Fibroblast of skin of scalp (primary cell): ENCODE measurements around the gene ETFA.
A peak's percentile ranks its signal among the peaks of the same experiment; 100 is the strongest.
"Not testable (repeated sequence)": the region's sequence is repeated elsewhere in the genome, so short reads cannot be mapped to it uniquely, and the experiment has no call there.

Experiments used
- DNase-seq: peaks from one replicate; pipeline ENCODE4 v3.0.0-alpha.2; 2013

ETFA gene

DNA sequence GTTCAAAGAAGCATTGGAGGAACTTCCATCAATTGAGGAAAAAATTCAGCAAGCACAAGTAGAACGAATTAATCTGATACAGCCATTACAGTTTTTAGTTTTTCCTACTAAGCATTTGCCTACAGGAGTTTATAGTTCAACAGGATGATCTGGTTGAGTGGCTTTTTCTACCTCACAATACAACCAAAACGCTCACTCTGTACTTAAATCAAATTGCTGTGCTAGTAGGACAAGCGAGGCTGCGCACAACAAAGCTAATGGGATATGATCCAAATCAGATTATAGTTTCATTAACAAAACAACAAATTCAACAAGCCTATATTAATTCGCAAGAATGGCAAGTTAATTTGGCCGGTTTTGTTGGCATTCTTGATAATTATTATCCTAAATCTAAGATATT lies 44.2 kb downstream of the ETFA start:
- no peak for DNase-seq

DNA sequence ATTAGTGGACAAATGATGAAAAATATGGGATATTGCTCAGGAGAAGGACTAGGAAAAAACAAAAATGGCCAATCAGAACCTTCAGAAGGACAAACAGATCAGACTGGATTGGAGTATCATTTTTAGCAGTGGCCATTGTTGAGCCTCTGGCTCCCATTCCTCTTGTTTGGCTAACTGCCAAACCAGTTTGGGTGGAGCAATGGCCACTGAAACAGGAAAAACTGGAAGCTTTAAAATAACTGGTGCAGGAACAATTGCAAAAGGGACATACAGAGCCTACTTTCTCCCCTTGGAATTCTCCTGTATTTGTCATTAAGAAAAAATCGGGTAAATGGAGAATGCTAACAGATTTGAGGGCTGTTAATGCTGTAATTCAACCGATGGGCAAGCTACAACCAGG lies 45.5 kb downstream of the ETFA start:
- not testable (repeated sequence) for DNase-seq

DNA sequence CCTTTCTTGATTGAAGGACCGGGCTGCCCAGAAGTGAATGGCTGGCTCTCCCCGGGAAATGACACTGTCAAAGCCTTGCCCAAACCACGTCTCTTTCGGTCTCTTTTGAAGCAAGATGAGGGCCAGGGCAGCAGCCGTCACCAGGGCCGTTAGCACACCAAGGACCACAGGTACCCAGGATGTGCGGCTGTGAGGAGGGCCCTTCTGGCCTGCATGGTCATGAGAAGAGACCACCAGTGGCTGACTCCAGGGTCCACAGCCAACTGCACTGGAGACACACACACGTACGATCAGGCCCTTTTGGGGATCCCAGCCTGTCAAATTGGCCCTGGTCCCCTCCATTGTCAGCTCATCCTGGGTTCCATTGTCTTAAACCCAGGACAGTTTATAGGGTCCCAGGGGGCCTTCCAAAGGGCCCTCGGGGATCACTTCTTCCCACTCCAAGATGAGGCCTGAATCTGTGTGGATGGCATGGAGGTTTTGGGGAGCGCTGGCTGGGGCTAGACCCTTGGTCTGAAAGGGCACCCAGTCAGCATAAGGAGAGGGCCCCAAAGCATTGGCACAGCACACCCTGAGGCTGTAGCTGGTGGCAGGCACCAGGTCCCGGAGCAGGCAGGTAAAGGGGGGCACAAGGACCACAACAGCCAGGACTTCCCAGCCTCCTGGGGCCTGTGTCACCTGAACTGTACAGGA lies 50.9 kb downstream of the ETFA start:
- no peak for DNase-seq

DNA sequence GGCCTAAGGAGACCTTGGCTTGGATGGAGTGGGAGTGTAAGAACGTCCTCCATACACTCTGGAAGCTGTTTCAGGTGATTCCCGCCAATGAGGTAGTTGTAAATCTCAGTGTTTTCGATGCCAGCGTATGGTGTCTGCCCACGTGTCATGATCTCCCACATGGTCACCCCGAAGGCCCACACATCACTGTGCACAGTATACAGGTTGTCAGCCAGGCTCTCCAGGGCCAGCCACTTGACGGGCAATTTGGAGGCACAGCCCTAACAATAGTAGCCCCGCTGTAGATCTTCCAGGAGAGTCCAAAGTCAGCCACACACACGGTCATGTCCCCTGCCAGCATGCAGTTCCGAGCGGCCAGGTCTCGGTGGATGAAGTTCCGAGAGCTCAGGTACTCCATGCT lies 51.9 kb downstream of the ETFA start:
- no peak for DNase-seq

DNA sequence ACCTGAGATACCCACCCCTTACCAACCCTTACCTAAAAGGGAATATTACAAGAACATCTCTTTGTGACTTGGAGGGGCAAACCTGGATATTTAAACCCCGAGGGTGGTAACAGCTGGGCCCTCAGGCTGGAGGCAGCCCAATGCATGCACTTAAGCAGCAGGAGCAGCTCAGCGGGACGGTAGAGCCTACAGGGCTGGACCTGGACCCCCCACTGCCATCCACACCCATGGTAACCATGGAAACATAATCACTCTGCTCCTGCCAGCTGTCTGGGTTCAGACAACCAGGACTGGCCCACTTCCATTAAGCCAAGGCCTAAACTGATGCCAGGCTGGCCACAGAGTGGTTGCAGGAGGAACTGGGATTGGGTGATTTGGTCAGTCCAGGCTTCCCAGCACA lies 52.8 kb downstream of the ETFA start:
- no peak for DNase-seq

DNA sequence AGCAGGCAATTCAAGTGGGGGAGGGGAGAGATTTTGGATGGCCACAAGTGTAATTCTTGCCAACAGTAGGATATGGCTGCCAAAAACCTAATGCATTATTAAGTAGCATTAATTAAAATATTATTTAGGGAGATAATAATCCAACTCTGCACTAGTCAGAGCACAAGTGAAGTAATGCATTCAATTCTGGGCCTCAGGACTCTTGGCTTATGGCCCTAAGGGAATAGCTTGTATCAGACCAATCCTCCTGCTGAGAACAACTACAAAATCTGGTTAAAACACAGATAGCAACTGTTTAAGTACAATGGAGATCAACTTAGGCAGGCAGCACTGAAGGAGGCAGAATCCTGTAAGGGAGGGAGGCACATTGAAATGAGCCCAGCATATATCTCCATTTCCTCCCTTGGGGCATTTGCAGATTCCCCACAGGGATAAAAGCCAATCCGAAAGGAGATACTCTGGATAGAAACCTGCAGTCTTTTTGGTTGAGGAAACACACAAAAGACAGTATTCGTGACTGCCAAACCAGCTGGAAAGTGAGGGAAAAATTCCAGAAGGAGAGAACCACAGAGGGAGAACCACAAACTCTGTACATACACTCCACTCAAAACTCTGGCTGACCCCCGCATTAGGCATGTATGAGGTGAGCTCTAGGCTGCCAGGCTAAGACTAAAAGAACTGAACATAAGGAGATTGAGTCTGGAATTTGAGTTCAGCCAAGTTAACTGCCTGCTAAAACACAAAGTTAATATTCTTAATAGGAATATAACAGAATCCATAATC lies 57.4 kb downstream of the ETFA start:
- DNase-seq = peak; percentile 26

DNA sequence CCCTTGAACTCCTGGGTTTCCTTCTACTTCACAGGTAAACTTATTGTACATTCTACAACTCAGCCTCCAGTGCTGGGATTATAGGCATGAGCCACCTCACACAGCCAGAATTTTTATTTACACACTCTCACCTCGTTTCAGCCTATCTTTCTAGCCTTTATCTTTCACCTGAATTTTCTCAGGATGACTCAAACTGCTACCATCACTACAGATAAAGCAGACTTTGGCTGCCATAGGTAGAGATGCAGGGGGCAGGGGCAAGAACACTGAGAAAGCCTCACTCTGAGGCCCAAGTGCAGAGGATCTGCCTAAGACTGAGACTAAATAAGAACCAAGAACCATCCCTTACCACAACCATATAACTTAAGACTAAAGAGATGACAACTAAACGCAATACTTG lies 59.0 kb downstream of the ETFA start:
- no peak for DNase-seq

DNA sequence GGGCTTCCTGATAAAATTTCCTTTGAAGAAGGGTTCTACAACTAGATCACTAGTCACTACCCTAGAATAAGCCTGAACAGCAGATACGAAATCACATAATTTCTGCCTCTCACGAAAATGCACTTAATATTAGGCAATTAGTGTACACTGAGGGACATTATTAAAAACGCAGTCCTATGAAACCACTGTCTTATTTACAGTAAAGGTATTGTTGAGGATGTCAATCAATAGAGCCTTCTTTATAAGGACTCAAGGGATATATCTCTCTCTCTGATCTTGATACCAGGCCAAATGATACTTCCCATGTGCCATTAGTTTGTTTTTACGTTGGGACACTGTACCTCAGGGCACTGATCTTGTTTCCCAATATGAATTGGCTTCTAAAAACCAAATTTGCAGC lies 59.6 kb downstream of the ETFA start:
- no peak for DNase-seq

DNA sequence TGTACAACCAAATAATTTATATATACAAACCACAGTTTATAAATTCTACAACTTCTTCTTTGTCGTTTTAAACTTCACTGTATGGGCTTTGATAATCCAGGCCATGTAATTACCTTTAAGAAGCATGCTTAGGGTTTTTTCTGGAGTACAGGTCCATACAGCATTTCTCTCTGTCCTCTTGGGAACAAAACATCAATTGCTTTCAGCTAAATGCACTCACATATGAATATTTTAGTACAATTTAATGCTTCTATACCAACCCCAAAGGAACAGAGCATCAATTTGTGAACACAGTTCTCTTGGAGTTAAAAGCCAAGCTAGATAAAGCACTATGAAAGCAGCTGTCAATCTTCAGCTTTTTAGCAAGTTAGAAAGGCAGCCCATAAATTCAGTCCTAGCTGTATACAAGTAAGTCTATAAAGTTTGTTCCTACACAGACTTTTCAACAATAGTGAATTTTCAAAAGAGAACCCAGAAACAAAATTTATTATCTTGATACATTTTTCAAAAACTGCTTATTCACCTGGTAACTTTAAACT lies 66.1 kb downstream of the ETFA start:
- no peak for DNase-seq

DNA sequence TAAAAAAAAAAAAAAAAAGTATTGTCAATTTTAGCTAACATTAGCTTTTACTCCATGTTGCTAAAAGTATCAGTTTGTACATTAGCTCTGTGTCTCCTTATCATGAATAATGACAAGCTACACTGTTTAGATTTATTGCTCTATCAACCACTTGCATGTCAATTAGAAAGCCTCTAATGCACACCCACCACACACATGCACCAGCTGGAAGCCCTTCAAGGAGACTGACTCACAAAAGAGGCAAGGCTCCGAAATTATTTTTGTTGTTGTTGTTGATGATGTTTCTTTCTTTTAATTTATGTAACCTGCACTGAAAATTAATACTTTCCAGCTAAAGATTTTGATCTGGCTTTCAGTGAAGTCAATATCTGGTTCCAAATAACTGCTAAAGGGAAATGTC lies 71.5 kb downstream of the ETFA start:
- DNase-seq = no peak

DNA sequence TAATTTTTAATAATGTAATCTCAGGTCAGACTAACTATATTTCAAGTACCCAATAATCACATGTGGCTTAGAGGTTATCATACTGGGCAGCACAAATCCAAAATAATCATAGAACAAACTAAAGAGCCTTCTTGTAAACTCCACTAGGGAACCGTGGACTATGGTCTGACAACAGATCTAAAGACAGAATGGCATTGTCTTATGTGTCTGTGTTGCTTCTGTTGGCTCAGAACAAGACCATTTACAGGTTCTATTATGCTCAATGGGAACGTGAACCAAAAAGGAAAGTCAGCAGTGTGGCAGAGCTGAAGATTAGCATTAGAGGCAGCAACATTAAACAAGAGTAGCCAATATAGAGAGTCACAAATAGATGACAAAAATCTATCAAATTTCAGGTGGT lies 74.9 kb downstream of the ETFA start:
- DNase-seq = no peak

DNA sequence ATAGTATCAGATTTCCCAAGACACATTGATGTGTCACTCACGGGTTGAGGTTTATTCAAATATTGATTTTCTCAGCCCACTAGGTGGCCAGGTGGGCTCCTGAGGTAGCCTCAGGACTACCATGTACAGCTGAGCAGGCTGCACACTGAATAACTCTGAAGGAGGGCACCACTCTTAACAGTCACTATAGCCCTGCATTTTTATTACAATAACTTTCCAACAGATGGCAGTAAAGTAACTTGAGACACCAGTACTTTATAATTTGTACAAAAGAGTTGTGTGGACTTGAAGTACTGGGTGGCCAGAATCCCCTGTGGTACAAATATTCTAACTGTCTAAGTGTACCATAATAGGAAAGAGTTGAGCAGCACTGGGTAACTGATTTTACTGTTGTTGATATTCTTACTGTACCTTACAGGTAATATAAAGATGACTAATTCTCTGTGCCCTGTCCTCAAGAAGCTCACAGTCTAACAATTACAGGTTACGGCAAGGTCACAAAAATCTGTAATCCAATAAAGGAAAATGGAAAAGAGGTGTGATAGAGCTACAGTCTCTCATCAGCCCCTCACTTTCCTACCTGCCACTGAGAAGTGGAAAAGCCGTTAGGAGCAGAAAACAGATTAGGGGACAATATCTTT lies 76.0 kb downstream of the ETFA start:
- DNase-seq = peak; percentile 54

DNA sequence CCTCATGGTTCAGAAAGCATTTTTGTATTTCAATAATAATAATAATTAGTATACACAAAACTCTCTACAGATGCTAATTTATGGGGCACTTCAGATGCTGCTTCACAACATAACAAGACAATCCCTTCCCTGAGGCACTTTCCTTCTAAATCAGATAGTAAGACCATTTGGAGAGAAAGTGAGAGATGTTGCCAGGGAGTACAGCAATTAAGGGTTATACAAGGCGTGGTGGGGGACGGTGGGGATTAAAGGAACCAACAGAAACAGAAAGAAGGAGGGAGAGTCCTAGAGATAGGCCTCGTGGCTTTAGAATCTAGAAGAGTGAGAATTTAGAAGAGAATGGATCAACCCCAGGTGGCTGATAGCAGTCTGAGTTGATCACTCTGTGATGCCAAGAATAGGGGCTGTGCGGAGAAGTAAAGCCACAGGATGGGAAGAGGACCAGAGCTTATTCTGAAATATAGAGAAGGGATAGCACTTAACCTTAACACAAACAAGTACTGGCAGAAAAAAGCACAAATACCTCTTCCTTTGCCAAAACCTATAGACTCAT lies 76.9 kb downstream of the ETFA start:
- DNase-seq = no peak

DNA sequence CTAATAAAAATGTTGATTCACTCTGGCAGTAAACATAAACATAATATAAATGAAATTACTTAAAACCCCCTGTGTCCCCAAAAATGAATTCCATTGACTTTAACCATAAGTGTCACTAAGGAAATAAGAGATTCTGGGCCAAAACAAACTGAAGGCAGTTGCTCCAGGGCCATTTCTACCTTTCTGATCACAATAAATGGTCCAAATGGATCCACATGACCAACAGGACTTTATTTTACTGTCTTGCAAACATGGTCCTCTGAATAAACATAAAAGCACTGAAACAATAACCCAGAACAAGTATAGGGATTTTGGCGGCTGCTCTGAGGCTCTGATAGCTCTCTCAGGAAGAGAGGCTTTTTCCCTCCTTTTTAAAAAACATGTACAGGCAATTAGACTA lies 77.3 kb downstream of the ETFA start:
- DNase-seq = no peak

DNA sequence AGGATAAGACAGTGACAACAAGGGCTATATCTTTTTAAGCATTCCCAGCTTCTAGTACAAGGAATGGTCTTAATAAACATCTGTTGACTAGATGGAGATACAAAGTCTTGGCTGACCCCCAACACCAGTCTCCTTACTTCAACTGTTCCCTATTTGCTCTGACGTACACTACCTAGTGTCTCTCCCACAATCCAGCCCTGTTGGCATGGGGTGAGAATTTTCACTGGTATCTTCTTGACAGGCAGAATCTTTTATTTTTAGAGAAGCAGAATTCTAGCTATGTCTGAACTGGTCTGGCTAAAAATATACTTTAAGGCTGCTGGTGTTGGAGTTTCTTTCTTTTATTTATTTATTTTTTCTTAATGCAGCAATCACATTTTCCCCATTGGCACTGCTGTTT lies 82.0 kb downstream of the ETFA start:
- no peak for DNase-seq

DNA sequence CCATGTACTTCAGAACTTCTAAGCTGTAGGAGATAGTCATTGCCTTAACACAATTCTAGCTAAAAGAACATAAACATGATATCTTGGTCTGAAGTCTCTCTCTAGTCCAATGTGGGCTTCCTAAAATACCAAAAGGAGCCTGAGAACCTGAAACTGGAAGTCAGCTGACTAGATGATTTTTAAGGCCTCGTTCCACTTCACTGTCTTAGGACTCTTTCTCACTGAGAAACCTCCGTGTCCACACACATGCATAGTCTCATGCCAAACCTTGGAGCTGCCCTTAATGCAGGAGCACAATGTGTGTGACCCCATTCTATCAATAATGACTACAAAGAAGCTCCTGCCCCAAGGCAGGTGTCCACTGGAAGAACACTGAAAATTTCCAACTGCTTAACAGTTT lies 87.7 kb downstream of the ETFA start:
- DNase-seq = no peak

DNA sequence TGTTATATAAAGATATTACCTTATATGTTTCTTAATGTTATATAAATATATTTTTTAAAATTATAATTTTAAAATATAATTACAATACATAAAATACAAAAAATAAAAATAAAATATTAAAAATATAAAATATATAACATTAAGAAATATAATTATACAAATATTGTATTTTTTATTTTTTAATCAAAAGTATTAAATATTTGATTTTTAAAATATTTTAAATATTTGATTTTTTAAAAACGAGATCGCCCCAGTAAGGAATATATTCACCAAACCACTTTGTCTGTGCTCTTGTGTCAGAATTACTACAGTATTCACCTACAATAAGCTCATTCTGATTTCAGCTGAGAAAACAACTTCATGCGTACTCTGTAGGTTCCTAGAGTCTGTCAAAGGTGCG lies 89.1 kb downstream of the ETFA start:
- no peak for DNase-seq

DNA sequence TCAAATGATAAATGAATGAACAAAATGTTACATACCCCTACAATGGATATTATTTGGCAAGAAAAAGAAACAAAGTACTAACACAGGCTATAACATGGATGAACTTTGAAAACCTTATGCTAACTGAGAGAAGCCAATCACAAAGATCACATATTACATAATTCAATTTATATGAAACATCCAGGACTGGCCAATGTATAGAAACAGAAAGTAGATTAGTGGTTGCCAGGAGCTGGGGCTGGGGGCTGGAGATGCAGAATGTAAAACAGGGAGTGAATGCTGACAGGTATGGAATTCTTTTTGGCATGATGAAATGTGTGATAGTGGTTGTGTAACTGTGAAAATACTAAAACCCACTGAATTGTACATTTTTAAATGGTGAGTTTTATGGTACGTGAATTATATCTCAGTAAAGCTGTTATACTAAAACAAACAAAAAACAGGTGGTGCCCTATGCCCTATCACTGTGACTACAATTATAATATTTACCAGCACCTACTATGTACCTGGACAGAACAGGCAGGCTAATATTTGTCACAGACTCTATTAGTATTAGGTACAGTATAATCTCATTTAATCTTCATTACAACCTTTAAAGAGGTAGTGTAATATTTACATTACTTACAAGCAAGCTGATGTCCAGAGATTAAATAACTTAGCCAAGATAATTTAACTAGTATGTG lies 90.0 kb downstream of the ETFA start:
- no peak for DNase-seq

DNA sequence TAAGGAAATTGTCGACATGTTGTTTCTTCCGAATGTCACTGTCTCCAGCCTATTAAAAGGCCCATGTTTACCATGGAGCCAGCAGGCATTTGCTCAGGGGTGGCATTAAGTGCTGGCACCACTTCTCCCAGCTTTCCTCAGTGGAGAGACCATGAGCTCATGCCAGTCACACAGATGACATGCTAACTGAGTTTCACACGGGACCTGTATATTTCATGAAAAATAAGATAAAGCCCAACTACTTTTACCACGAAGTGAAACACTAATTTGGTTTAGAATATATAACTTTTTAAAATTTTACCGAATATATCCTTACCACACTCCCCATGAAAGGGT lies 93.4 kb downstream of the ETFA start:
- no peak for DNase-seq

DNA sequence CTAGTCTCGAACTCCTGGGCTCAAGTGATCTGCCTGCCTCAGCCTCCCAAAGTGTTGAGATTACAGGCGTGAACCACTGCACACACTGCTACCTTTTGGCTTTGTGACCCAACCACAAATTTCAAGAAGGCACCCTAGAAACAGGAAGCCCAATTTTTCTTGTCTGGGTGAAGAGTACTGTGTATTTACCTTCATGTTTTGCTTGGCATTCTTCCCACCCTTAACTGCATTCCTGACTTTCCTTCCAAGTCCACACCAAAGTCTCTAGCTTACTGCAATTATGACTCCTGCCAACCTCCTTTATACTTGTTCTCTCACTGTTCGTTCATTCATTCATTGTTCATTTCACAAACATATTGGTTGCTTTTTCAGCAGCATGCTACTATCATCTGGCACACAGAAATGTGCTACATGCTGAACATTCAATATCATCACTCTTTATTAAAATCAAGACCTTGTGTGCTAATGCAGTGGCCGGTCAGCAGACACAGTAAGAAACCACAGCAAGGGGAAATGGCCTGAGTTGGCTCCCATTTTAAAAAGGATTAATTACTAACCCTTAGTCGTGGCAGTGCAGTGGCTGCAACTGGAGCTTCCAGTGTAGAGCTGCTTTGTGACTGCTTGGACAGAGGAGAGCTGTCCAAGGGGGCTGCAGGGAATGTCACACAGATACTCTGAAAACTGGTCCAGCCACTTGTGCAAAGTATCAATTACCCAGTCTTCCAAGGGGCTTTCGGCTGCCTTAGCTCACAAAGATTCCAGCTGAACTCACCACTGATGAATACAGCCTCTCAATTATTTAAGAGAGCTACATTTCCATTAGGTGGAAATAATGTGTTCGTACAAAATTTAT lies 94.0 kb downstream of the ETFA start:
- DNase-seq = peak; percentile 26

DNA sequence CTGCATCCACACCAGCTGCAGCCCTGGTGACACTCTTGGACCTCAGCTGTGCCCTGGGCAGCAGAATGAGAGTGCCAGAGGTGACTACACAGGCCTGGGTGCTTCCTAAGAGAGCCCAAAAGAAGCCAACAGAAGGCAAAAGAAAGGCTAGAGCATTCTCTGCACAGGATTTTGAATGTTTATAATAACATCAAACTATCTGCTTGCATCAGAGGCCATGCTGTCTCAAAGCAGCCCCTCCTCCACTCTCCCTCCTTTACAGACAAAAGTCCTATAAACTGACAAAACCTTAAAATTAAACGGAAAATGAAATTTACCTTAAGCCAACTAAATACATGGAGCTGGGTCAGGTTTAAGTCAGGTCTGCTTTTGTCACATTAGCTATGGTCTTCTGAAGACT lies 95.6 kb downstream of the ETFA start:
- DNase-seq = no peak

DNA sequence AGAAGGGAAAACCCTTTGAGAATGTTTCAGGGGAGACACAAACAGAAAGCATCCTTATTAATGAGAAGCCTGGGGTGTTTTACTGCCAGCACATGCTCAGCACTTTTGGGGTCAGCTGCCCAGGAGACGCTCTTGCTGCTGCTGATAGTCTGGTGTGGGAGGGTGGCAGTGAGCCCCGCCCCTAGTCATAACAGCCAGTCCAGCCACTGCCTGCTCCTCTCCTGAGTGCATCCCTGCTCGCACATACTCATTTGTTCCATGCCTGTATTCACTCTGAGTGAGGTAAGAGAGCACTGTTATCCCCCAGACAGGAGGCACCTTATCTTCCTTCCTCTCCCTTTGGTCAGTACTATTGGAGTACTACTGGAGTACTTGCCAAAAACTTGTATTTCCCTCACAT lies 101.3 kb downstream of the ETFA start:
- no peak for DNase-seq
